Esophagus muscularis mucosa (tissue), 3 donors: ENCODE measurements around the gene ANAPC15.

Source experiments
- POLR2AphosphoS5 ChIP-seq, 2 donors: sonication (generic); formaldehyde crosslinking; IDR thresholded peaks; one replicate each; pipeline ENCODE4 v1.6.1; 2017; ENCODE audit warnings: antibody characterized with exemption in 2 of 2
- TF ChIP-seq, protein P1 (sequence below), 3 experiments: fragments of 200-600 bp in 2 of 3; fragments of 450-650 bp in 1 of 3; sonication (generic) in 2 of 3; IDR thresholded peaks; one replicate each; pipeline ENCODE4 v1.5.1; 2017 to 2019; ENCODE audit warnings: antibody characterized with exemption in 3 of 3, mild to moderate bottlenecking in 2 of 3, moderate library complexity in 1 of 3

DNA sequence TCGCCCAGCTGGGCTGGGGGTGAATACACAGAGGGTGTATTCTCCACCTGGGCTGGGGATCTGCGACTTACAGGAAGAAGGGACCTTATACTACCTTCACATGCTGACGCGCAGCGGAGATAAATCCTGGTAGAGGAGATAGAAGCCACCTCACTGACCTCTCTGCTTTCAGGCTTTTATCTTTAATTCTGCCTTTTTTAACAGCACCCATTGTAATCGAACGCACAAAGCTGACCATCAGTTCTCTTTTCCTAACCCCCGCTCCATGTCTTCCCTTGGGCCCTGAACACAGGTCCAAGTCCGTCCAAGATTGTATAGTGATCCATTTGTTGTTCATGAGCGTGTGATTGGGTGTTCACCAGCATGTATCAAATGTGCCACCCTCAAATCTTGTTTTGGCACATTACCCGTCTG, 8.7 kb downstream of the ANAPC15 start:
- TF ChIP-seq POLR2AphosphoS5 (IDR thresholded peaks at IDR 0.05), result no peak
- TF ChIP-seq, protein P1, sequence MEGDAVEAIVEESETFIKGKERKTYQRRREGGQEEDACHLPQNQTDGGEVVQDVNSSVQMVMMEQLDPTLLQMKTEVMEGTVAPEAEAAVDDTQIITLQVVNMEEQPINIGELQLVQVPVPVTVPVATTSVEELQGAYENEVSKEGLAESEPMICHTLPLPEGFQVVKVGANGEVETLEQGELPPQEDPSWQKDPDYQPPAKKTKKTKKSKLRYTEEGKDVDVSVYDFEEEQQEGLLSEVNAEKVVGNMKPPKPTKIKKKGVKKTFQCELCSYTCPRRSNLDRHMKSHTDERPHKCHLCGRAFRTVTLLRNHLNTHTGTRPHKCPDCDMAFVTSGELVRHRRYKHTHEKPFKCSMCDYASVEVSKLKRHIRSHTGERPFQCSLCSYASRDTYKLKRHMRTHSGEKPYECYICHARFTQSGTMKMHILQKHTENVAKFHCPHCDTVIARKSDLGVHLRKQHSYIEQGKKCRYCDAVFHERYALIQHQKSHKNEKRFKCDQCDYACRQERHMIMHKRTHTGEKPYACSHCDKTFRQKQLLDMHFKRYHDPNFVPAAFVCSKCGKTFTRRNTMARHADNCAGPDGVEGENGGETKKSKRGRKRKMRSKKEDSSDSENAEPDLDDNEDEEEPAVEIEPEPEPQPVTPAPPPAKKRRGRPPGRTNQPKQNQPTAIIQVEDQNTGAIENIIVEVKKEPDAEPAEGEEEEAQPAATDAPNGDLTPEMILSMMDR (IDR thresholded peaks at IDR 0.05), result peak in 1 of 3 experiments; percentile 0
